ENCODE results near the gene DNAJA2.

DNAJA2 gene

GRCh38 chr16:46962629-46963028 is 10.8 kb downstream of the DNAJA2 start:
- peaks cover 99% of the 10 kb centered on the region for H3K36me3 ChIP-seq (ENCODE audit: low read depth)
- no peak overlapping the region for H3K27ac ChIP-seq (ENCODE audit: poor library complexity, severe bottlenecking)
- no peaks in the 10 kb centered on the region for H3K27me3 ChIP-seq (ENCODE audit: insufficient read depth, poor library complexity, severe bottlenecking)
- H3K4me3 ChIP-seq (ENCODE audit: severe bottlenecking), result no peak overlapping the region
- H3K4me1 ChIP-seq (ENCODE audit: insufficient read depth, poor library complexity, severe bottlenecking), result no peaks in the 10 kb centered on the region
- no peak for ATAC-seq (ENCODE audit: low read depth)
- DNase-seq (ENCODE audit: low spot score), result no peak
- TF ChIP-seq CTCF (IDR thresholded peaks at IDR 0.05; ENCODE audit: poor library complexity, severe bottlenecking), result no peak
- no peaks in the 10 kb centered on the region for H3K9me3 ChIP-seq (ENCODE audit: severe bottlenecking)

- DNase-seq (ENCODE audit: low spot score) (no peak), ATAC-seq (ENCODE audit: low read depth) (no peak)
- Histone ChIP-seq H3K4me1 (ENCODE audit: insufficient read depth, poor library complexity, severe bottlenecking) (no peaks in the 10 kb centered on the region), H3K27me3 (ENCODE audit: insufficient read depth, poor library complexity, severe bottlenecking) (no peaks in the 10 kb centered on the region), H3K9me3 (ENCODE audit: severe bottlenecking) (no peaks in the 10 kb centered on the region), H3K36me3 (ENCODE audit: low read depth) (peaks cover 97% of the 10 kb centered on the region), H3K27ac (ENCODE audit: poor library complexity, severe bottlenecking) (no peak overlapping the region), H3K4me3 (ENCODE audit: severe bottlenecking) (no peak overlapping the region)
- no peak for TF ChIP-seq CTCF (IDR thresholded peaks at IDR 0.05; ENCODE audit: poor library complexity, severe bottlenecking)
These were observed 11.8 kb downstream of the DNAJA2 start for GRCh38 chr16:46961373-46962353.

GRCh38 chr16:46954562-46954961 is 18.9 kb downstream of the DNAJA2 start:
- no peak for TF ChIP-seq CTCF (IDR thresholded peaks at IDR 0.05; ENCODE audit: poor library complexity, severe bottlenecking)
- H3K36me3 ChIP-seq (ENCODE audit: low read depth), result peaks cover 45% of the 10 kb centered on the region

GRCh38 chr16:46950009-46950408 is 23.5 kb downstream of the DNAJA2 start:
- TF ChIP-seq CTCF (IDR thresholded peaks at IDR 0.05; ENCODE audit: poor library complexity, severe bottlenecking), result no peak
- ATAC-seq (ENCODE audit: low read depth) (no peak), DNase-seq (ENCODE audit: low spot score) (no peak)
- Histone ChIP-seq H3K4me3 (ENCODE audit: severe bottlenecking) (no peak overlapping the region), H3K27me3 (ENCODE audit: insufficient read depth, poor library complexity, severe bottlenecking) (no peaks in the 10 kb centered on the region), H3K27ac (ENCODE audit: poor library complexity, severe bottlenecking) (no peak overlapping the region), H3K4me1 (ENCODE audit: insufficient read depth, poor library complexity, severe bottlenecking) (no peaks in the 10 kb centered on the region), H3K36me3 (ENCODE audit: low read depth) (0 out of 2 replicates have a peak, but pooled peaks cover 4% of the 10 kb centered on the region), H3K9me3 (ENCODE audit: severe bottlenecking) (no peaks in the 10 kb centered on the region)

More at GRCh38 chr16:46954562-46954961, 18.9 kb downstream of the DNAJA2 start:
- ATAC-seq (ENCODE audit: low read depth) (peak; percentile 29; the same call in 1 of the 3 replicates), DNase-seq (ENCODE audit: low spot score) (no peak)
- H3K9me3 ChIP-seq (ENCODE audit: severe bottlenecking), result no peaks in the 10 kb centered on the region
- H3K4me1 ChIP-seq (ENCODE audit: insufficient read depth, poor library complexity, severe bottlenecking), result no peaks in the 10 kb centered on the region
- no peak overlapping the region for H3K27ac ChIP-seq (ENCODE audit: poor library complexity, severe bottlenecking)
- no peaks in the 10 kb centered on the region for H3K27me3 ChIP-seq (ENCODE audit: insufficient read depth, poor library complexity, severe bottlenecking)
- no peak overlapping the region for H3K4me3 ChIP-seq (ENCODE audit: severe bottlenecking)
